A549 treated with AZD9567 at 1 μM for 4 hours (cell line): ENCODE data around the gene GRB2. TPM values are rescaled to one million over a fixed set of nuclear protein-coding genes. Genes with fewer than 3 reads are reported as not detected.

Experiments used
- total RNA-seq: library from RNA; stranded (reverse); fragments of 200-300 nt; extraction: Qiagen RNA extraction; gene quantifications from 5 replicates; pipeline ENCODE4 v1.2.3, GENCODE V29; 2022; ENCODE audit not compliant: insufficient read depth

The GRB2 gene
- 90.0 to 100 TPM (median 98.6 TPM) in 5 replicates for total RNA-seq

DNA sequence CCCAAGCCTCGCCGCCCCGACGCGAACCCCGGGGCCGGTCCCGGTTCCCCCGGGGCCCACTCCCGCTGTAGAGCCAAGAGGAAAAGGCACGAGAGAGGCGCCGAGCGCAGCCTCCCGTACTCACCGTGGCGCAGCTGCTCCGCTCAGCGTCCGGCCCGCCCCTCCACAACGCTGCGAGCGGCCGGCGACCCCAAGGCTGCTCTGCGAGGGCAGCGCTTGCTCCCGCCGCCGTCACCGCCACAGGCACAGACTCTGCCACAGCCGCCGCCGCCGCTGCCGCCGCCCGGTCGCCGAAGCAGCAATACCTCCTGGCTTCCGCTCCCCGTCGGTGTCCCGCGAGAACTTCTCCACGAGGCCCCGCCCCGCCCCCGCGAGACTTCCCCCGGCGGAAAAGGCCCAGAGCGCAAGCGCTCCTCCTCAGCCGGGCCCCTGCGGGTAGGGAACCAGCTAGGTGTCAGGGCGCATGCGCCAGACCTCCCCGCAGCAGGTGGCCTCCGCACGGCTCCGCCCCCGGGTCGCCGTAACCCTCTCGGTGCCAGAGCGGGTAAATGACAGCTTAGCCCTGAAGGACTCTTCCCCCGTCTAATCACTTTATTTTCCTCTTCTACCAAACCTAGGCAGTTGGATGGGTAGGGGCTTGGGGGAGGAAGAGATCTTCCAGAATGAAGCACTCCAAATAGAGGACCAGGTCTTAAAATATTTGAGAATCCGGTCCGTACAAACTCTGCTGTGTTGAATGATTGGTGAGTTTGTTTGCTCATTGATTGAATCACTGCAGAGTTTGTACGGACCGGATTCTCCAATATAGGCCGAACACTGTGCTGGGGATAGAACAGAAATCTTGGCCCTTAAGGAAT lies at the start of gene GRB2:
TSS of gene GRB2 (minus strand) at position 314 of the 857 bp plus-strand sequence. CDS start 12,050 bp downstream, outside the sequence.

DNA sequence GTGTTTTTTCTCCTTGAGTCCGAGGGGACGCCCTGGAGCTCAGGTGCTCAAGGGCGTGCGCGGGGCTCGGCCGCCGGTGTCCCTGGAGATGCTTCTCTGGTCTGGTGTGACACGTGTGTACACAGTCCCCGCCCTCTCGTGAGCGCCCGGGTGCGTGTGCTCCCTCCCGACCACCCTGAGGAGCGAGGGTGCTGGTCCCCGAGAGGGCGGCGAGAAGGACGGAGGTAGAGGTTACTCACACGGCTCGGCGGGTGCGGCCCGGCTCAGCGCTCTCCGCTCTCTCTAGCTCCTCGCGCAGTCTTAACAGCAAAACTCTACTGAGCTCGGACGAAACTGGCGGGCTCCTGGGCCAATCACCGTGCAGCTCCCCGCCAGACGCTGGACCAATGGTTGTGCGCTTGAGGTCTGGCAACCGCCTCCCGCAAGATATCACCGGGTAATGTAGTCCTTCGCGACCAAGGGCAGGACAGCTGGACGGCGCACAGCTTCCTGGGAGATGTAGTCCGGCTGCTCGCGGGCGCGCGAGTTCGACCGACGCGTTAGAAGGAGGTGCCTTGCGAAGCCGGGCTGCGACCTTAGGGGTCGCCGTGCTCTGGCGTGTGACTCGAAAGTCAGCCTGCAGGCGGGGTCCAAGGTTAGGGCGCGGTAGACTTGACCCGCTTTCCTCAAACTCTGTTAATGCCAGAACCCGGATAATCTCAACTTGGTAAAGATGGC lies 116.2 kb downstream of the GRB2 start, which contains the start of gene SLC25A19:
TSS of gene SLC25A19 (minus strand) at position 319 of the 717 bp plus-strand sequence. CDS start 2,669 bp downstream, outside the sequence.

GRCh38 chr17:75270966-75271232 lies 134.6 kb downstream of the GRB2 start, which contains the start of gene MIF4GD:
Gene MIF4GD, minus strand, starts transcription at chr17:75271231. Its CDS starts 1,036 bp downstream, at chr17:75270195.

Other genes with a start within 250 kb of the GRB2 start
- 352 to 579 TPM (median 384 TPM) in 5 replicates for gene SUMO2, start 222.7 kb downstream of the GRB2 start, total RNA-seq
- 91.8 to 101 TPM (median 98.8 TPM) in 5 replicates for gene NUP85, start 200.0 kb downstream of the GRB2 start, total RNA-seq
- gene GGA3, start 144.1 kb downstream of the GRB2 start, total RNA-seq: 21.3 to 34.9 TPM (median 31.4 TPM) in 5 replicates
- 158 to 181 TPM (median 171 TPM) in 5 replicates for gene MRPS7, start 143.8 kb downstream of the GRB2 start, total RNA-seq
- gene MIF4GD, start 134.4 kb downstream of the GRB2 start, total RNA-seq: 31.9 to 38.5 TPM (median 37.8 TPM) in 5 replicates
- gene SLC25A19, start 116.2 kb downstream of the GRB2 start, total RNA-seq: 16.5 to 24.0 TPM (median 22.8 TPM) in 5 replicates
- 40.4 to 81.2 TPM (median 42.0 TPM) in 5 replicates for gene TMEM94, start 51.0 kb upstream of the GRB2 start, total RNA-seq
- 9.0 to 12.1 TPM (median 9.9 TPM) in 5 replicates for gene CASKIN2, start 109.9 kb upstream of the GRB2 start, total RNA-seq
- 37.9 to 51.8 TPM (median 46.7 TPM) in 5 replicates for gene TSEN54, start 110.8 kb upstream of the GRB2 start, total RNA-seq
- 13.8 to 36.2 TPM (median 33.6 TPM) in 5 replicates for gene LLGL2, start 120.0 kb upstream of the GRB2 start, total RNA-seq
- 30.7 to 53.7 TPM (median 43.5 TPM) in 5 replicates for gene MYO15B, start 182.1 kb upstream of the GRB2 start, total RNA-seq
- 0.64 to 0.79 TPM (median 0.72 TPM) in 4 of 5 replicates, not detected in the other for gene SMIM5, start 227.8 kb upstream of the GRB2 start, total RNA-seq